ENCODE data around the gene SLC7A7.

DNA sequence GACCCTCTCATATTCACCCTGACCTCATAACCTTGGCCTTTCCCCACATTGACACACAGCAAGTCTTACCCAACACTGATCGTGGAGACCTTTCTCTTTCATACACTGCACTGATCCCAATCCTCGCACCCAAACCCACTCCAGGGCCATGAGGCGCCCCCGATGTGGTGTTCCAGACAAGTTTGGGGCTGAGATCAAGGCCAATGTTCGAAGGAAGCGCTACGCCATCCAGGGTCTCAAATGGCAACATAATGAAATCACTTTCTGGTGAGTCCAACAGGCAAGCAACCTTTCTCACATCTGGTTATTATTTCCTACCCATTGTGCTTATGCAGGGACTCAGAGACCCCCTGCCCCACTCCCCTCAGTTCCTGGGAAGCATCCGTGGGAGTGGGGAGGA lies 26.5 kb upstream of the SLC7A7 start:
- TF ChIP-seq ZNF768 (tag by site-specific recombination; IDR thresholded peaks at IDR 0.05) (no peak), REPIN1 (tag by site-specific recombination; IDR thresholded peaks at IDR 0.05; ENCODE audit: low read depth) (no peak), ZNF416 (tag by site-specific recombination; IDR thresholded peaks at IDR 0.05) (no peak), ZNF776 (tag by site-specific recombination; IDR thresholded peaks at IDR 0.05; ENCODE audit: borderline replicate concordance) (no peak), ZNF202 (tag by site-specific recombination; IDR thresholded peaks at IDR 0.05; ENCODE audit: borderline replicate concordance) (no peak), GLIS2 (tag by site-specific recombination; IDR thresholded peaks at IDR 0.05) (no peak), ZNF221 (tag by site-specific recombination; IDR thresholded peaks at IDR 0.05; ENCODE audit: borderline replicate concordance) (no peak), ZNF239 (tag by site-specific recombination; IDR thresholded peaks at IDR 0.05) (no peak)
